Stimulated activated CD4-positive, alpha-beta T cell treated with anti-CD3 and anti-CD28 coated beads, Interleukin-2, amount 100 ng/mL, for 4 hours (primary cell): Measurements from ENCODE around the gene DCX.

ENCODE experiments used
- DNase-seq: peaks from one replicate; pipeline ENCODE4 v3.0.0-alpha.2; 2020; ENCODE audit warnings: low read depth

Gene DCX

DNA sequence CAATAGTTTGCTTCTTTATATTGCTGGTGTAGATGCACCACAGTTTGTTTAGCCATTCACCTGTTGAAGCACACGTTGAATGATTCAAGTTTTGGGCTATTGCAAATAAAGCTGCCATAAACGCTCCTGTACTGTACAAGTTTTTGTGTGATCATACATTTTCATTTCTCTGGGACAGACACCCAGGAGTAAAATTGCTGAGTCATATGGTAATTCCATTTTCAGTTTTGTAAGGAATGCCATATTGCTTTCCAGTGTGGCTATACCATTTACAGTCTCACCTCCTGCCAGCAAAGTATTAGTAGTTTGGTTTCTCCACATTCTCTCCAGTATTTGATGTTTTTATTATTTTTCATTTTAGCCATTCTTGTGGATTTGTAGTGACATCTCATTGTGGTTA, 109.7 kb downstream of the DCX start:
- DNase-seq: no peak

DNA sequence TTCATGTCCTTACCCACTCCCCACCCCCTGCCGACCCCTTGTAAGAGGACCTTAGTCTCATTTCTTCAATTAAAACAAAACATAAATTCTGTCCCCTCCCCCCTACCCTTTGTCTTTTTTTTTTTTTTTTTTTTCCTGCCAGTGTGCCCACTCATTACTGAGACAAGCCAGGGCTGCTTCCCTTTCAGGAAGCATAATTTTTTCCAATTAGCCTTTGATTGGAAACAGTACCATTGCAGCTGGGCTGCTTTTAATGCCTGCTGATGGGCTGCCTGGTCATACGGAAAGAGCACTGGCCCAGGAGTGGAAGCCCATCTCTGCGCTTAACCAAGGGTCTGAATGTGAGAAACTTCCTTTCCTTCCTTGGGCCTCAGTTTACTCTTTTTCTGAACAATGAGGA, 123.2 kb downstream of the DCX start:
- DNase-seq: no peak

DNA sequence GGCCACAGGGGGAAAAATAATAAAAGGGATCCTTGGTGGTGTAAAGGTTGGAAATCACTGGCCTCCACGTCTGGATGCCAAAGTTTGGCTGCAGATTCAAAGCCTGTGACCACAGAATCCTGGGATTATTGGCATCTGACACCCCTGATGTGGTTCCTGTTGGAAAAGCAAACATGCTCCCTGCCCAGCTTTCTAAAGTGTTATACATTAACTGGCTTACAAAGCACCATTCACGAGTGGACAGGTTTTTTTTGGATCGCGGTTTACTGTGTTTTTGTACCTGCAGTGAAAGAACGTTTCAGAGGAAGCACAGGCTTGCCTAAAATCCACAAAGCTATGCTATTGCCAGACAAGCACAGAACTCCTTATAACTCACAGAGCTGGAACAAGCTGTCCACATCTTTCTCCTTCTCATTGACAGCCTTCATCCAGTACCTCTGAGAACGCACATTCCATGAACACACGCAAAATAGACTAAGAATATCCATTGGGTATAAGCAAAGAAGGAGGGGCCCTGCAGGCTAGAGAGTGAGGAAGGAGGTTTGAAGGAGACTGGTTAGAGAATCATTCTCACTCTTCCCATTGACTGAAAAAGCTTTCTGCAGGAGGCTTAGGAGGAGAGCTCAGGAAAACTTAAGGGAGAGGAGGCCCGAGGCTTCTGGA, 127.2 kb downstream of the DCX start:
- DNase-seq: no peak

DNA sequence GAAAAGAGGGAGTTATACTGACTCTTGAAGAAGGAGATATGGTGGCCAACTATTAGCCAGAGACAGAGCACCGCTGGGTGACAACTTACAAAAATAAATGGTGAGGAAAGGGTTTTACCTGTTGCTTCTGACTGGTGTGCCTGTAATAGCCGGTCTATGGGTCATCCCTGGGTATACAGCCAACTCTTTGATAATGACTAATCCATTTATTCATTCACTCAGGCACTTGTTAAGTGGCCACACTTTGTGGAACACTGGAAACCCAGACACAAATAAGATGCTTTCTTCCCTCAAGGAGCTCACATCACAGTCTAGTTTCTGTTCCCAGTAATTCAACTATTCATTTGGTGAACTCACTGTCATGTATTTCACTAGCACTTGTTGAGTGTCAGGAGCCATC, 128.5 kb downstream of the DCX start:
- DNase-seq: no peak

DNA sequence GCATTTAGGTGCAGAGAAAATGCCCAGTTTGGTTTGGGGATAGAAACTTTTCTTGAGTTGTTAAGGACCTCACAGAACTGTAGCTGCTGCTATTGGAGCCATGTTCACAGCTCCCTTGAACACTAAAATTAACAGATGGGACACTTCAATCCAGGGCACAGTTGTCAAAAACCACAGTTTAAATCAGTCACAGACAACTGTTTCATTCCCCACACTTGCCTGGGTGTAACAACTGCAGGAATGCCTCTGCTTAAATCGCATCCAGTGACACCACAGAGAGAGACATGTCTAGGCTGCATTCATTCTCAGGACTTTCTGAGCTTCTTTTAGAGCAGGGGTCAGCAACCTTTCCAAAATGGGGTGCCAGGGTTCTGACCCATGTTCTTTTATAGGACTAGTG, 129.0 kb downstream of the DCX start:
- no peak for DNase-seq

DNA sequence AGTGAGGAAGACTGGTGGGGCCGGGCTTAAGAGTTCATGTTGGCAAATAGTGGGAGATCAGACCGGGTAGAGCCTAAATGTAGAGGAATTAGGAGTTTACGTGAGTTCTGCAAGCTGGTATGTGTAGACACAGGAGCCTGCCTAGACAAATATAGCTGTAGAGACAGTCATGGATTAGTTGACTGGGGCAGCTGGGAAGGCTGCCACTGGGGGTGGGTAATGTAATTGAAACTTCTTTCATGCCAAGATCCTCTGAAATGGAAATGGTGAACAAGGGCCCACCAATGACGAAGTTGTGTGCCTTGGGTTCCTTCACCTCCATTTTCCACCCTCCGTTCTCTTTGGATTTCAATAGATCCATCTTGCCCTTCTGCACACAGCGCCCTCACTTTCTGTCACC, 129.9 kb downstream of the DCX start:
- no peak for DNase-seq

DNA sequence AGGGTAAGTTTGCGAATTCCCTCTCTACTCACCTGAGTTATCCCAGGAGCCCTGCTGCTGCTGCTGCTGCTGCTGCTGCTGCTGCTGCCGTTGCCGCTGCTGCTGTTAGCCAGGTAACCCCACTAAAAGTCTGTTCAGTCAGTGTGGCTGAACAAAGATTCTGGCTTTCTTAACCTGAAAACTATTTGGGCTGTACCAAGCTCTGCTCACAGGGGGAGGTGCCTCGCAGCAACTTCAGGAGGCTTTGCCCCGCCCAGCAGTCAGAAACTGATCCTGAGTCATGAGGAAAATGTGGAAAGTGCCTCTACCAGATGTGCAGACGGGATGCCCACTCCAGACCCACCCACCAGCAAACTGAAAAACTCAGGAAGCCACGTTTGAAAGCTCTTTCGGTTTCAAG, 141.7 kb downstream of the DCX start, which contains the start of gene CAPN6:
Gene CAPN6 (minus strand): TSS at position 145 of the 400 bp plus-strand sequence. CDS start 6,547 bp downstream, outside the sequence.
- DNase-seq: no peak

DNA sequence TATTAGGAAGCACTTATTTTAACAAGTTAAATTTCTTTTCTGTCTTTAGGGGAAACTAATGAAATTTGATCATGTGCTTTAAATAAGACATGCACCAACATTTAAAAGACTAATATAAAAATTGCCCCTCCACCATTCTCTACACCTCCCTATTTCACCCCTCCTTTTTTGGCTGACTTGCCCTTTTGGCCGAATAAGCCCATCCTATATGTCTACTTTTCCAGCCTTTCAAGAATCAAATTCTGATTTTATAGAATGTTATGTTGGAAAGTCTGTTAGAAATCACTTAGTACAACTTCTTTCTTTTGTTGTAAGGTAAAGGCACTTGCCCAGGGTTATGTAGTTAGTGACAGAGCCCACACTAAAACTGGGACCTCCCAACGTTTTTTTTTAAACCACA, 143.5 kb downstream of the DCX start:
- DNase-seq: no peak

DNA sequence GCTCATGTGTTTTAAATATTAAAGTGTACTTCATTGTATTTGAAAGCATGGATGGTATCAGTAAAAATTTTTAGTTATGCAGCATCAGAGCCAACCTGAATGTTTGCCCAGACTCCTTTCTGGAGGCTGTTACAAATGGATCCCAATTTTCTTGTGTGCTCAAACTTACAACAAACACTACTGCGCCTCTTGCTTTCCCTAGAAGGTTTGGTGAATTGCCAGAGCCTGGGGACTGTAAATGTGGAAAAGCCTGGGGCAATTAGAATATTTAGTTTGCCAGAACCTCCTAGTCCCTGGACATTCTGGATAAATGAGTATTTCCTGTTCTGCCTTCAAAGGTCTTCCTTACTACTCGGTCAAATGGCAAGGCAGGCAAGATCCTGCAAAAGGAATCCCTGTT, 146.5 kb downstream of the DCX start:
- no peak for DNase-seq

DNA sequence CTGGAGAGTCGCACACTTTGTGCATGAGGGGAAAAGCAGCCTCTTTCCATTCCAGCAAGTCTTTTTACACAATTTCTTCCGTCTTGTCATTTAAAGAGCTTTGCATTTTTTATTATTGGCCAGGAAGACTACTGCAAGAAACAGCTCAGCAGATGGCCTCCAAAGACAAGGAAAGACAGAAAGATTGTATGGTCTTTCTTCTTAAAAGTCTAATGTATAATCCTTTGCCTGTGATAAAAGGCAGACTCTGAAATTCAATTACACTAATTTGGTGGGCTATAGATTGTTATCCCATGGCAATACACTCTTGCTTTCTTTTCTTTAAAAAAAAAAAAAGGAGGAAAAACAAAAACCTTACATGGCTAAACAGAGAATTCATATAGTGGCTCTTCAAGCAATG, 147.6 kb downstream of the DCX start:
- no peak for DNase-seq

DNA sequence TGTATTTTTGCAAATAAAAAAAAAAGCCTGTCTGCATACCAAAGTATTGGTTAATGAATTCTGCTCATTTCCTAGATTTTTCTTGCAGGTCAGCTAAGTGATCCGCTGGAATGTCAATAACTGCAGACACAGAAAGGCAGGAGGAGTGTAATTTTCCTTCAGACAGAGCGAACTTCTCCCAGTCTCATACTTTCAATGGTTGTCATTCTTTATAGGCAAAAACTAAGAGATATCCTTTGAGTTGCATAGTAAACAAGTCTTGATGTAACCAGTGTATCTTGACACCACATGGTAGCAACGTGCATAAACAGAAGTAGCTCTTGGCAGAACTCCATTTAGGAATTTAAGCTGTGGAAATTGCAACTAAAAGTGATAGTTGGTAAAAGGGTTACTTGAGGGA, 149.9 kb downstream of the DCX start:
- DNase-seq: no peak

DNA sequence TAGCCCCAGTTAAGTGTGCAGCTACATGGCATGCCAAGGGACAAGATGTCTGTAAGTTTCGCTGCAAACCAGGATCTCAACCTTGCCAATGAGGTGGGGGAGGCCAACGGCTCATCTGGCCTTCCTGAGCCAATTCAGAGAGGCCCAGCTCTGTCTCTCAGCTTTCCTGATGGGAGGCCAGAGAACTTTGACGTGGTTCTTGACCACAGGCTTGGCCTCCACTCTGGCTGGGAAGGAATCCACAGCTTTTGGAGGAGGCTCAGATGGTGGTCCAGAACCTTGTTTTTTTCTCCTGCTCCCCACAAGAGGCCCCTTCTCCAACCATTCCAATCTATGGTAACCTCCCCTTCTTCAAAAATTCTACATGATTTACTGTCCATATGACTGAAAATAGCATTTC, 151.5 kb downstream of the DCX start:
- DNase-seq: no peak

DNA sequence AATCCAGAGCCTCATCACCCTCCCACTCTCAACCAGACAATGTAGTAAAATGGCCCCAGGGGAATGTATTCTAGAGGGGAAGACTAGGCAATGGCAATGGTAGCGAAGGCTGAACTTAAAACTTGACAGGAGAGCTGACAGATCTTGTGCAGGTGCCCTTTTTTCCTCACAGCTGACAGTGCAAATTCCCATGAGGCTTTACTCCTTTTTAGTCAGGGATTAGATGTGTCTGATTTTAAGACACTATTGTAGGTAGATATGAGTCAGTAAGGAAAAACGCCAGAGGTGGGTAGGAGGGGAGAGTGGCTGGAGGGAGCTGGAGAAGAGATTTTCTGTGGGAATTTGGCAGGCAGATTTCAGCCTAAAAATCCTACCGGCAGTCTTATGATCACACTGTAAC, 152.4 kb downstream of the DCX start:
- DNase-seq: no peak

DNA sequence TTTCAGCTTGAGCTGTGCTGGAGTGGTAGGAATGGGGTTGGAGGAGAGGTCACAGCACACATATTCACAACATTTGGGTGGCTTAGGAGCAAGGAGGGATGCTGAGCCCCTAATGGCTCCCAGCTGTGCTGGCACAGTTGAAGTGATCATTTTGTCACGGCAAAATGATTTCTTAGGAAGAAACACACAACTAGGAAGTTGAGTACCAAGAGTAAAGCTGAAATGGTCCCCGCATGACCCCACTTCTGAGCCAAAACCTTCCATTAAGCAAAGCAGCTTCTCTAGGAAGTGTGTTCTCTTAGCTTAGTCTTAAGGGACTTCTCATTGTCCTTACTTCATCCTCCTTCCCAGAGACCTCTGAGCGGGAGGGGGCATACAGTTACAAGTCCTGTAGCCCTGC, 154.3 kb downstream of the DCX start:
- DNase-seq: no peak

DNA sequence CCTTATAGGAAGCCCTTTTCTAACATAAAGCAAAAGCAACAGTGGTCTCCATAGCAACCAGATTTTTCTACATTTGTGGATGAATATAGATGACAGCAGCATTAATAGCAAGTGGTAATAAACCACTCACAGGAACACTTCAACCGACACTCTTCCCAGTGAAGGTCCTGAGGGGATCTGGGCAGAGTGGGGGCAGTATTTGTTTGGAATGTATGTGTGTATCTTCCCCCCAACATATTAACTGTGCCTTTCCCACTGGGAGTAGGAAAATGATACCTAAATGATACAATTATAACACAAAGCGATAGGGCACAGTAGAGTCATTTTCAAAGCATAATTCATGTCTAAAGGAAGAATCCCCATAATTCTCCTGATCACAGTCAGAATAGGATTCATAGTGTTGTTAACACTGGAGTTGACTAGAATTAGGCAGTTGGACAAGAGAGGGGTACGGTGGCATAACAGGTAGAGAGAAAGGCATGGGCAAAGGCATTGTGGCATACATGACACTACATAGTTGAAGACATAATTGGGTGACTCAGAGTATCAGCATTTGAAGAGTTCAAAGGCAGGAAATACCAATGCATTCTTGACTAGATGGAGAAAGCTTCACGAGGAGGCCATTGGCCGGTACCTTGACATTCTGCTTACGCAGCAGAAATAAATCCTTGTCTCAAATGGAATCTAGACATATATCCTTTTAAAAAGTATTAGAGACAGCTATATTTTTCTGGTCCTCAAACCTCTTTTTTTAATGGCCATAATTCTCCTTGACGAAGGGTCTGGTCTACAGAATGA, 156.9 kb downstream of the DCX start:
- DNase-seq: no peak

DNA sequence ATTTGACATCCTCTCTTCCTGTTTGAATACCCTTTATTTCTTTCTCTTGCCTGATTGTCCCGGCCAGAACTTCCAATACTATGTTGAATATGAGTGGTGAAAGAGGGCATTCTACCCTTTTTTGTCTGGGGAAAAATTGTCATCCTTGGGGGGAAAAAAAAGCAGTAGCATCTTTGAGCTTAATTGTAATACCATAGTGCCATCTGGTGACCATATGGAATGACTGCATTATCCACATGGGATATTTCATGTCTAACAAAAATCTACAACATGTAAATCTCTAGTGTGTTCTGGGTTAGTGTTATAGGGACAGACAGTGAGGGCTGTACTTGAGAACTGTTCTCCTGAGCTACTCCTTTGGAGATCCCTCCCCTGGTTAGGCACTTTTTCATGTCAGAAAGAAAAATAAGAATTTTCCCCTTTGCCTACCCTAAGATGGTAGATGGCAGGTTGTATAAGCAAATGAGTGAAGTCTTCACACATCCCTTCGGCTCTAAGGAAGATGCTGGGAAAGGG, 167.7 kb downstream of the DCX start:
- no peak for DNase-seq
